ENCODE data around the gene TXNIP. TPM values are rescaled to one million over a fixed set of nuclear protein-coding genes. Genes with fewer than 3 reads are reported as not detected.

Gene TXNIP
- total RNA-seq, 1 experiment from 2014 or later, result 131 TPM

DNA sequence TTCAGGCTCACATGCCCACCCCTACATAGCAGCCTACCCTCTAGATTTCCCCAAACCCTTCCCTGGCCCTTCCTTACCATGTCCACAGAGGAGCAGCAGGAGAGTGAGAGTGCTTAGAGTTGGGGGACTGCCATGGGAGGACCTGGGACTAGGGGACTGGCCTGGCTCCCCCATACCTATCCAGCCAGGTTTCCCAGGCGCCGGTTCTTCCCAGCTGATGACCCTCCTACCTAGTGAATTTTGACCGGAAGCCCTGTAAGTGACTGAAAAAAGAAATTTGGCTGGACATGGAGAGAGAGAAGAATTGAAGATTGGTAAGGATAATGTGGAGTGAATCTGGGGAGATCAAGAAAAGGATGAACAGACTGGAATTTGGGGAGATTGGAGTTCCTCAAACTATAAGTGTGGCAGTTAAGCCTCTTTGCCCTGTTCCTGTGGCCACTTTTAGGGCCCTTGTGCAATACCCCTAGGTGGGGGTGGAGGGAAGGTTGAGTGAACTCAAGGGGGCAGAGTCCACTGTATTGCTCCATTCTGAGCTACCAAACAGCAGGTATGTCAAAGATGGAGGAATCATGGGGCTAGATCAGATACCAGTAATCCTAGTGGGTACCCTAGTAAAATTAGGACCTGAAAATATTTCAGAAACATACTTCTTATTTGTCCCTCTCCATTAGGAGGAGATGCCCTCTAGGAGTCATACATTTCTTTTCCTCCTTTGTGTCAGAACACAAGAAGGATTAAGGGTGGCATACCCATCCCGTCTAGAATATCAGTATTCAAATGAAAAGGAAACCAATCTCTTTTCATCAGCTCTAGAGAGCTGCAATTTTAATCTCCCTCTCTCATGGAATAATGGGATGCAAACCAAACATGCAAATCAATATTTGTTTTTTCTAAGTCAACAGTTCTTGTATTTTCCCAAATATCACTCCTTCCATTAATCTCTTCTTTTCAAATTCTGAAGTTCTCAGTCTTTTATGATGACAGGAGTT, 24.0 kb upstream of the TXNIP start:
- no peaks in the 10 kb centered on the region for H3K9me2 ChIP-seq (ENCODE audit: insufficient read depth)
- no peaks in the 10 kb centered on the region for H3K36me3 ChIP-seq (ENCODE audit: low read depth)
- no peak overlapping the region for H3K4me2 ChIP-seq
- ChIA-PET CTCF (no interaction called here), POLR2A (ENCODE audit: unreplicated experiment) (no interaction called here)
- H3K9me3 ChIP-seq (ENCODE audit: insufficient read depth, low read depth), result no peaks in the 10 kb centered on the region
- no peak for DNase-seq
- H3K79me2 ChIP-seq (ENCODE audit: low read depth), result no peaks in the 10 kb centered on the region
- no peak overlapping the region for H3K27ac ChIP-seq
- peaks cover 8% of the 10 kb centered on the region; the same call in 1 of the 2 replicates for H3K27me3 ChIP-seq (ENCODE audit: insufficient read depth, low read depth)
- BruUV-seq (replicated peaks), result no TSS peak
- no peaks in the 10 kb centered on the region; the same call in 1 of the 2 replicates for H3F3A ChIP-seq (ENCODE audit: insufficient read depth, low read depth)
- no peak overlapping the region for H3K4me3 ChIP-seq
- TF ChIP-seq CTCF (conservative IDR thresholded peaks at IDR 0.05), result no peak
- no peak for TF ChIP-seq EZH2 (IDR thresholded peaks at IDR 0.05; ENCODE audit: low read depth)
- no peaks in the 10 kb centered on the region for H4K20me1 ChIP-seq (ENCODE audit: insufficient read depth)
- H3K4me1 ChIP-seq (replicated peaks; ENCODE audit: insufficient read depth), result no peaks in the 10 kb centered on the region
- intact Hi-C loops (cut with micrococcal nuclease; ENCODE audit: unreplicated experiment), result no loop called here
- H2AFZ ChIP-seq, result no peak overlapping the region

GRCh38 chr1:146019231-146020057, 23.1 kb upstream of the TXNIP start:
- CTCF ChIA-PET, result no interaction called here
- Histone ChIP-seq H3K27ac (no peak overlapping the region), H3F3A (ENCODE audit: insufficient read depth, low read depth) (no peaks in the 10 kb centered on the region; the same call in 1 of the 2 replicates), H3K4me1 (replicated peaks; ENCODE audit: insufficient read depth) (no peaks in the 10 kb centered on the region), H4K20me1 (ENCODE audit: insufficient read depth) (no peaks in the 10 kb centered on the region), H3K4me2 (no peak overlapping the region), H3K27me3 (ENCODE audit: insufficient read depth, low read depth) (peaks cover 8% of the 10 kb centered on the region; the same call in 1 of the 2 replicates), H2AFZ (no peak overlapping the region), H3K79me2 (ENCODE audit: low read depth) (no peaks in the 10 kb centered on the region), H3K4me3 (no peak overlapping the region), H3K9me3 (ENCODE audit: insufficient read depth, low read depth) (no peaks in the 10 kb centered on the region), H3K36me3 (ENCODE audit: low read depth) (no peaks in the 10 kb centered on the region), H3K9me2 (ENCODE audit: insufficient read depth) (no peaks in the 10 kb centered on the region)
- POLR2A ChIA-PET (ENCODE audit: unreplicated experiment), result no interaction called here
- no peak for DNase-seq
- TF ChIP-seq CTCF (conservative IDR thresholded peaks at IDR 0.05) (no peak), EZH2 (IDR thresholded peaks at IDR 0.05; ENCODE audit: low read depth) (no peak)
- no TSS peak for BruUV-seq (replicated peaks)
- intact Hi-C loops (cut with micrococcal nuclease; ENCODE audit: unreplicated experiment), result no loop called here

GRCh38 chr1:146016891-146017290, 20.5 kb upstream of the TXNIP start:
- intact Hi-C loops (cut with micrococcal nuclease; ENCODE audit: unreplicated experiment), result no loop called here
- Histone ChIP-seq H3K27ac (no peak overlapping the region), H4K20me1 (ENCODE audit: insufficient read depth) (no peaks in the 10 kb centered on the region), H3K36me3 (ENCODE audit: low read depth) (no peaks in the 10 kb centered on the region), H3K4me3 (no peak overlapping the region), H3K9me2 (ENCODE audit: insufficient read depth) (no peaks in the 10 kb centered on the region), H3K27me3 (ENCODE audit: insufficient read depth, low read depth) (peaks cover 8% of the 10 kb centered on the region; the same call in 1 of the 2 replicates), H3K4me2 (no peak overlapping the region), H3K79me2 (ENCODE audit: low read depth) (no peaks in the 10 kb centered on the region), H2AFZ (no peak overlapping the region), H3K9me3 (ENCODE audit: insufficient read depth, low read depth) (no peaks in the 10 kb centered on the region), H3K4me1 (replicated peaks; ENCODE audit: insufficient read depth) (no peaks in the 10 kb centered on the region; the same call in 1 of the 2 replicates), H3F3A (ENCODE audit: insufficient read depth, low read depth) (peaks cover 6% of the 10 kb centered on the region; the same call in 1 of the 2 replicates)
- TF ChIP-seq EZH2 (IDR thresholded peaks at IDR 0.05; ENCODE audit: low read depth), result no peak
- no peak for TF ChIP-seq CTCF (conservative IDR thresholded peaks at IDR 0.05)
- POLR2A ChIA-PET (ENCODE audit: unreplicated experiment), result no interaction called here
- CTCF ChIA-PET, result no interaction called here
- BruUV-seq (replicated peaks), result no TSS peak
- no peak for DNase-seq
